T-helper 1 cell treated with Interleukin-12 subunit alpha and Interleukin-12 subunit beta and Interleukin-4 antibody, amounts not matched to agents 30 μg/mL and 1 μg/mL, for 36 hours (primary cell): ENCODE measurements around the gene RMDN2.

Experiments used
- H3K27ac Mint-ChIP-seq: one replicate; pipeline ENCODE4 v1.8.0; 2021; ENCODE audit warnings: mild to moderate bottlenecking, mixed read lengths
- H3K27me3 Mint-ChIP-seq: one replicate; pipeline ENCODE4 v1.8.0; 2021; ENCODE audit warnings: low read depth, mixed read lengths
- H3K36me3 Mint-ChIP-seq: one replicate; pipeline ENCODE4 v1.8.0; 2021; ENCODE audit warnings: low read depth, mixed read lengths
- H3K4me1 Mint-ChIP-seq: one replicate; pipeline ENCODE4 v1.8.0; 2021; ENCODE audit warnings: low read depth, mixed read lengths
- H3K4me3 Mint-ChIP-seq: one replicate; pipeline ENCODE4 v1.8.0; 2021; ENCODE audit warnings: mild to moderate bottlenecking, moderate library complexity, mixed read lengths
- H3K9me3 Mint-ChIP-seq: one replicate; pipeline ENCODE4 v1.8.0; 2021; ENCODE audit warnings: mixed read lengths

Gene RMDN2

GRCh38 chr2:38045811-38046210, 120.7 kb downstream of the RMDN2 start:
- no peak overlapping the region for H3K4me3 Mint-ChIP-seq
- H3K36me3 Mint-ChIP-seq = peaks cover 3% of the 10 kb centered on the region
- peaks cover 17% of the 10 kb centered on the region for H3K27me3 Mint-ChIP-seq
- no peaks in the 10 kb centered on the region for H3K4me1 Mint-ChIP-seq
- H3K9me3 Mint-ChIP-seq = peaks cover 9% of the 10 kb centered on the region
- H3K27ac Mint-ChIP-seq = no peak overlapping the region

GRCh38 chr2:38056216-38056615, 131.1 kb downstream of the RMDN2 start:
- Mint-ChIP-seq H3K9me3 (no peaks in the 10 kb centered on the region), H3K27me3 (peaks cover 17% of the 10 kb centered on the region), H3K4me1 (no peaks in the 10 kb centered on the region), H3K27ac (no peak overlapping the region), H3K36me3 (no peaks in the 10 kb centered on the region), H3K4me3 (no peak overlapping the region)

GRCh38 chr2:38057651-38058410, 132.7 kb downstream of the RMDN2 start:
- peaks cover 14% of the 10 kb centered on the region for H3K27me3 Mint-ChIP-seq
- no peaks in the 10 kb centered on the region for H3K36me3 Mint-ChIP-seq
- H3K4me1 Mint-ChIP-seq = no peaks in the 10 kb centered on the region
- no peak overlapping the region for H3K4me3 Mint-ChIP-seq
- H3K9me3 Mint-ChIP-seq = no peaks in the 10 kb centered on the region
- H3K27ac Mint-ChIP-seq = no peak overlapping the region

- Mint-ChIP-seq H3K9me3 (no peaks in the 10 kb centered on the region), H3K4me3 (no peak overlapping the region), H3K27ac (no peak overlapping the region), H3K27me3 (peaks cover 4% of the 10 kb centered on the region), H3K4me1 (no peaks in the 10 kb centered on the region), H3K36me3 (no peaks in the 10 kb centered on the region)
These were observed 135.3 kb downstream of the RMDN2 start for GRCh38 chr2:38060236-38061018.

- H3K27ac Mint-ChIP-seq = no peak overlapping the region
- H3K4me1 Mint-ChIP-seq = peaks cover 2% of the 10 kb centered on the region
- no peaks in the 10 kb centered on the region for H3K27me3 Mint-ChIP-seq
- no peak overlapping the region for H3K4me3 Mint-ChIP-seq
- H3K9me3 Mint-ChIP-seq = no peaks in the 10 kb centered on the region
- no peaks in the 10 kb centered on the region for H3K36me3 Mint-ChIP-seq
These were observed 139.9 kb downstream of the RMDN2 start for GRCh38 chr2:38064801-38065501.

GRCh38 chr2:38065502-38066135, 140.5 kb downstream of the RMDN2 start:
- H3K4me1 Mint-ChIP-seq = peaks cover 2% of the 10 kb centered on the region
- H3K9me3 Mint-ChIP-seq = no peaks in the 10 kb centered on the region
- no peaks in the 10 kb centered on the region for H3K27me3 Mint-ChIP-seq
- no peak overlapping the region for H3K27ac Mint-ChIP-seq
- no peak overlapping the region for H3K4me3 Mint-ChIP-seq
- H3K36me3 Mint-ChIP-seq = peaks cover 1% of the 10 kb centered on the region

DNA sequence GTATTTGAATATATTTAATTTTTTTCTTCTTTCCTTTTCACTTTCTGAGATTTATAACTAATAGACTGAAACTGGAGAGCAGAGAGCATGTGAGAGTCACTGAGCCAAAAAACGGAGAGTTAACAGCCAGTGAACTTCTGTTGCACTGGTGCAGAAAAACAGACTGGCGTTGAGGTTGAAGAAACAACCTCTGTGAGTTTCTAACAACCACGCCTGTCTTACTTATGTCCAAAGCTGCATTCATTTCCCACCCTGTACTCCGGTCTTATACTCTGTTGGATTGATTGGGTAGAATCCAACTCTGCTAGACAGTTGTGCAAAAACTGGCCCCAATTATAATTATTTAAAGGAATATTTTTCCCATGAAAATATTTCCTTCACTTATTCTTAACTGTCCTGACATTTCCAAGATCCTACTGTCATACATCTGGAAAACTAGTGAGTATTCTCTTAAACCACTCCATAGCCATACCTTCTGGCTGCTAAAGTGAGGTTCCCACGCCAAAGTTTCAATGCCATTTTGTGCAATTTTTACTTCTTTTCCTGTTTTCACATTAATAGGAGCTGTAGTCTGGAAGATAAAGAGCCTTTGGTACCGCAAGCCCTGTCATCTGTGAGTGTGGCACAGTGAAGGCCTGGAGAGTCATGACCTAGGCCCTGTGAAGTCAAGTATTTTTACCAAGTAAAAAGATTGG, 141.5 kb downstream of the RMDN2 start:
- no peak overlapping the region for H3K27ac Mint-ChIP-seq
- no peaks in the 10 kb centered on the region for H3K9me3 Mint-ChIP-seq
- no peak overlapping the region for H3K4me3 Mint-ChIP-seq
- peaks cover 4% of the 10 kb centered on the region for H3K4me1 Mint-ChIP-seq
- no peaks in the 10 kb centered on the region for H3K27me3 Mint-ChIP-seq
- peaks cover 3% of the 10 kb centered on the region for H3K36me3 Mint-ChIP-seq
